Trophoblast cell (in vitro differentiated cells and primary cell): ENCODE results near the gene PRR14L.

ENCODE experiments used
- DNase-seq, 2 donors: peaks; one replicate each; pipeline ENCODE4 v3.0.0-alpha.2; 2016
- H2AFZ ChIP-seq: 2 replicates; pipeline ENCODE4 v1.6.1; 2013; ENCODE audit warnings: low read length, moderate library complexity, mild to moderate bottlenecking; ENCODE audit not compliant: insufficient read depth, poor library complexity
- H2AK5ac ChIP-seq: 2 replicates; pipeline ENCODE4 v1.6.1; 2013; ENCODE audit warnings: mild to moderate bottlenecking, low read length
- H2BK120ac ChIP-seq: 2 replicates; pipeline ENCODE4 v1.6.1; 2013; ENCODE audit warnings: low read length, mild to moderate bottlenecking, moderate library complexity; ENCODE audit not compliant: insufficient read depth, poor library complexity
- H2BK12ac ChIP-seq: 2 replicates; pipeline ENCODE4 v1.6.1; 2013; ENCODE audit warnings: mild to moderate bottlenecking, low read length, moderate library complexity
- H2BK5ac ChIP-seq: 2 replicates; pipeline ENCODE4 v1.6.1; 2013; ENCODE audit warnings: low read length, low read depth, moderate library complexity, mild to moderate bottlenecking; ENCODE audit not compliant: poor library complexity
- H3K14ac ChIP-seq: 2 replicates; pipeline ENCODE4 v1.6.1; 2013; ENCODE audit warnings: mild to moderate bottlenecking, low read length
- H3K18ac ChIP-seq: 2 replicates; pipeline ENCODE4 v1.6.1; 2013; ENCODE audit warnings: mild to moderate bottlenecking, low read length
- H3K23ac ChIP-seq: 2 replicates; pipeline ENCODE4 v1.6.1; 2013; ENCODE audit warnings: low read length
- H3K27ac ChIP-seq: 2 replicates; pipeline ENCODE4 v1.5.1; 2013; ENCODE audit warnings: low read depth, mild to moderate bottlenecking, inconsistent platforms, low read length, moderate library complexity
- H3K27me3 ChIP-seq: 2 replicates; pipeline ENCODE4 v1.6.1; 2013; ENCODE audit warnings: inconsistent platforms, mild to moderate bottlenecking, low read length, moderate library complexity; ENCODE audit not compliant: insufficient read depth
- H3K36me3 ChIP-seq, 2 experiments: 1 replicate in 1 of 2; 2 replicates in 1 of 2; pipeline ENCODE4 v1.6.1; 2013; ENCODE audit warnings: low read length in 2 of 2, mild to moderate bottlenecking in 2 of 2, moderate library complexity in 1 of 2; ENCODE audit not compliant: insufficient read depth in 2 of 2, control insufficient read depth in 1 of 2
- H3K4ac ChIP-seq: 2 replicates; pipeline ENCODE4 v1.6.1; 2013; ENCODE audit warnings: low read depth, mild to moderate bottlenecking, low read length, moderate library complexity
- H3K4me1 ChIP-seq, 2 experiments: 1 replicate in 1 of 2; 2 replicates in 1 of 2; pipeline ENCODE4 v1.6.1; 2013; ENCODE audit warnings: low read length in 2 of 2, mild to moderate bottlenecking in 2 of 2, moderate library complexity in 1 of 2; ENCODE audit not compliant: insufficient read depth in 2 of 2, control insufficient read depth in 1 of 2
- H3K4me2 ChIP-seq: 2 replicates; pipeline ENCODE4 v1.6.1; 2013; ENCODE audit warnings: inconsistent platforms, mild to moderate bottlenecking, low read length, moderate library complexity
- H3K4me3 ChIP-seq: 2 replicates; pipeline ENCODE4 v1.5.1; 2013; ENCODE audit warnings: mild to moderate bottlenecking, low read depth, low read length, inconsistent platforms
- H3K79me1 ChIP-seq: one replicate; pipeline ENCODE4 v1.6.1; 2013; ENCODE audit warnings: low read length
- H3K79me2 ChIP-seq: 2 replicates; pipeline ENCODE4 v1.6.1; 2013; ENCODE audit warnings: low read length, mild to moderate bottlenecking; ENCODE audit not compliant: control insufficient read depth, insufficient read depth, poor library complexity
- H3K9ac ChIP-seq: 2 replicates; pipeline ENCODE4 v1.6.1; 2013; ENCODE audit warnings: mild to moderate bottlenecking, low read length
- H3K9me3 ChIP-seq: 2 replicates; pipeline ENCODE4 v1.6.1; 2013; ENCODE audit warnings: low read depth, mild to moderate bottlenecking, control low read depth, inconsistent platforms, low read length; ENCODE audit not compliant: insufficient read depth
- H4K12ac ChIP-seq: 2 replicates; pipeline ENCODE4 v1.6.1; 2013; ENCODE audit warnings: low read depth, mild to moderate bottlenecking, low read length, moderate library complexity
- H4K8ac ChIP-seq: 2 replicates; pipeline ENCODE4 v1.6.1; 2013; ENCODE audit warnings: low read depth, mild to moderate bottlenecking, low read length, moderate library complexity
- H4K91ac ChIP-seq: one replicate; pipeline ENCODE4 v1.6.1; 2013; ENCODE audit warnings: low read depth, mild to moderate bottlenecking, low read length, moderate library complexity
- WGBS: extraction: QIAGEN DNeasy Blood & Tissue Kit; methylation state at CpG from one replicate; pipeline ENCODE4 v1.1.7; 2013; ENCODE audit warnings: missing lambda C conversion rate; ENCODE audit not compliant: insufficient read length, insufficient coverage; ENCODE audit errors: extremely low coverage; 5-methylcytosine and 5-hydroxymethylcytosine counted together

PRR14L gene

GRCh38 chr22:31646186-31647019 lies 103.5 kb downstream of the PRR14L start:
- Histone ChIP-seq H3K9ac (no peak overlapping the region), H3K4me1 (peaks cover 4 to 11% of the 10 kb centered on the region in 2 experiments), H3K79me1 (no peaks in the 10 kb centered on the region), H2AFZ (no peak overlapping the region), H3K9me3 (no peaks in the 10 kb centered on the region), H3K23ac (no peak overlapping the region), H2AK5ac (no peak overlapping the region), H3K18ac (no peak overlapping the region), H4K8ac (no peak overlapping the region), H2BK120ac (no peak overlapping the region), H3K79me2 (no peaks in the 10 kb centered on the region), H3K4ac (no peak overlapping the region), H4K91ac (no peak overlapping the region), H4K12ac (no peak overlapping the region), H3K4me2 (no peak overlapping the region), H3K27ac (peak overlapping the region; percentile 34), H3K14ac (no peak overlapping the region), H2BK5ac (no peak overlapping the region), H2BK12ac (no peak overlapping the region), H3K36me3 (peaks cover 4 to 9% of the 10 kb centered on the region in 2 experiments), H3K27me3 (no peaks in the 10 kb centered on the region), H3K4me3 (no peak overlapping the region)
- WGBS = no CpG with 5 or more reads among the region's 6 CpGs
- peak; percentile 88 to 93 for DNase-seq

GRCh38 chr22:31639436-31640039 lies 110.4 kb downstream of the PRR14L start:
- peak overlapping the region; percentile 44 for H3K18ac ChIP-seq
- H3K14ac ChIP-seq = no peak overlapping the region
- no peak overlapping the region for H2BK12ac ChIP-seq
- H3K4me2 ChIP-seq = no peak overlapping the region
- no peak overlapping the region for H4K8ac ChIP-seq
- no peaks in the 10 kb centered on the region for H3K9me3 ChIP-seq
- H3K27ac ChIP-seq = no peak overlapping the region
- peaks cover 0 to 2% of the 10 kb centered on the region in 2 experiments for H3K36me3 ChIP-seq
- no peak overlapping the region for H4K91ac ChIP-seq
- no peak overlapping the region for H3K9ac ChIP-seq
- WGBS = no CpG with 5 or more reads among the region's 4 CpGs
- H3K4me3 ChIP-seq = no peak overlapping the region
- H2BK5ac ChIP-seq = no peak overlapping the region
- no peak overlapping the region for H2AK5ac ChIP-seq
- H3K27me3 ChIP-seq = no peaks in the 10 kb centered on the region
- no peak overlapping the region for H4K12ac ChIP-seq
- DNase-seq = no peak
- H3K79me2 ChIP-seq = no peaks in the 10 kb centered on the region
- peaks cover 0 to 3% of the 10 kb centered on the region in 2 experiments for H3K4me1 ChIP-seq
- H2AFZ ChIP-seq = no peak overlapping the region
- no peak overlapping the region for H3K23ac ChIP-seq
- H3K79me1 ChIP-seq = no peaks in the 10 kb centered on the region
- H3K4ac ChIP-seq = no peak overlapping the region
- no peak overlapping the region for H2BK120ac ChIP-seq

GRCh38 chr22:31637891-31638618 lies 111.9 kb downstream of the PRR14L start:
- DNase-seq = peak; percentile 59 to 61
- H3K9me3 ChIP-seq = no peaks in the 10 kb centered on the region
- H3K18ac ChIP-seq = no peak overlapping the region
- H4K91ac ChIP-seq = no peak overlapping the region
- H3K14ac ChIP-seq = no peak overlapping the region
- H3K4me2 ChIP-seq = no peak overlapping the region
- H2BK5ac ChIP-seq = no peak overlapping the region
- H2AFZ ChIP-seq = no peak overlapping the region
- H3K9ac ChIP-seq = no peak overlapping the region
- no peak overlapping the region for H3K4ac ChIP-seq
- H3K27ac ChIP-seq = no peak overlapping the region
- H3K79me1 ChIP-seq = no peaks in the 10 kb centered on the region
- peaks cover 0 to 2% of the 10 kb centered on the region in 2 experiments for H3K36me3 ChIP-seq
- no peak overlapping the region for H4K12ac ChIP-seq
- H2AK5ac ChIP-seq = no peak overlapping the region
- no peaks in the 10 kb centered on the region for H3K79me2 ChIP-seq
- WGBS = no CpG with 5 or more reads among the region's 15 CpGs
- H3K27me3 ChIP-seq = no peaks in the 10 kb centered on the region
- H3K23ac ChIP-seq = no peak overlapping the region
- H2BK12ac ChIP-seq = no peak overlapping the region
- no peak overlapping the region for H3K4me3 ChIP-seq
- no peak overlapping the region for H2BK120ac ChIP-seq
- no peak overlapping the region for H4K8ac ChIP-seq
- peaks cover 0 to 3% of the 10 kb centered on the region in 2 experiments for H3K4me1 ChIP-seq

GRCh38 chr22:31637447-31637890 lies 112.5 kb downstream of the PRR14L start:
- no peak overlapping the region for H2AFZ ChIP-seq
- WGBS = no CpG with 5 or more reads among the region's 10 CpGs
- peak in 1 of 2 donors; percentile 41 for DNase-seq

More at GRCh38 chr22:31637447-31637890, 112.5 kb downstream of the PRR14L start:
- Histone ChIP-seq H3K9ac (no peak overlapping the region), H2BK120ac (no peak overlapping the region), H3K23ac (no peak overlapping the region), H3K4me1 (peaks cover 0 to 3% of the 10 kb centered on the region in 2 experiments), H3K79me2 (no peaks in the 10 kb centered on the region), H2AK5ac (no peak overlapping the region), H3K4me3 (no peak overlapping the region), H2BK12ac (no peak overlapping the region), H4K91ac (no peak overlapping the region), H2BK5ac (no peak overlapping the region), H3K9me3 (no peaks in the 10 kb centered on the region), H3K14ac (no peak overlapping the region), H3K27me3 (no peaks in the 10 kb centered on the region), H3K36me3 (peaks cover 0 to 2% of the 10 kb centered on the region in 2 experiments), H4K12ac (no peak overlapping the region), H3K79me1 (no peaks in the 10 kb centered on the region), H3K4me2 (no peak overlapping the region), H3K27ac (no peak overlapping the region), H3K18ac (no peak overlapping the region), H4K8ac (no peak overlapping the region), H3K4ac (no peak overlapping the region)
